ENCODE measurements around the gene MYLK4.

DNA sequence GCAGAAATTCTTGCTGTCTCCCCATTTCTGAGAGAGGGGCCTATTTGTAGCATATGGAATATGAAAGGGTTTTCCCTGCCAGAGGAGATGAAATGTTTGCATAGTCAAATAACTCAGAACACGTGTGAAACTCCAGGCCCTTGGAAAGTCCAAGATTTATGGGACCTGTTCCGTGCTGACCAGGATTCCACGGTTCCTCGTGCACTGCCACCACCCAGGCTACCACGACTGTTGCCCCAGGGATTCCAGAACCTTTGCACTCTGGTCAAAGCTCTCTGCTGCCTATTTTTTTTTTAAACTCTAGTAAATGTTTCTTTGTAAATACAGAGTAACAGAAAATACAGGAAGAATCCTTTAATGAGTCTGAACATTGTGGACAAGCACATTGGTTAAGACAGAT is 35.0 kb downstream of the MYLK4 start:
- TF ChIP-seq, protein P1, sequence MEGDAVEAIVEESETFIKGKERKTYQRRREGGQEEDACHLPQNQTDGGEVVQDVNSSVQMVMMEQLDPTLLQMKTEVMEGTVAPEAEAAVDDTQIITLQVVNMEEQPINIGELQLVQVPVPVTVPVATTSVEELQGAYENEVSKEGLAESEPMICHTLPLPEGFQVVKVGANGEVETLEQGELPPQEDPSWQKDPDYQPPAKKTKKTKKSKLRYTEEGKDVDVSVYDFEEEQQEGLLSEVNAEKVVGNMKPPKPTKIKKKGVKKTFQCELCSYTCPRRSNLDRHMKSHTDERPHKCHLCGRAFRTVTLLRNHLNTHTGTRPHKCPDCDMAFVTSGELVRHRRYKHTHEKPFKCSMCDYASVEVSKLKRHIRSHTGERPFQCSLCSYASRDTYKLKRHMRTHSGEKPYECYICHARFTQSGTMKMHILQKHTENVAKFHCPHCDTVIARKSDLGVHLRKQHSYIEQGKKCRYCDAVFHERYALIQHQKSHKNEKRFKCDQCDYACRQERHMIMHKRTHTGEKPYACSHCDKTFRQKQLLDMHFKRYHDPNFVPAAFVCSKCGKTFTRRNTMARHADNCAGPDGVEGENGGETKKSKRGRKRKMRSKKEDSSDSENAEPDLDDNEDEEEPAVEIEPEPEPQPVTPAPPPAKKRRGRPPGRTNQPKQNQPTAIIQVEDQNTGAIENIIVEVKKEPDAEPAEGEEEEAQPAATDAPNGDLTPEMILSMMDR (IDR thresholded peaks at IDR 0.05): no peak
- TF ChIP-seq POLR2AphosphoS5 (IDR thresholded peaks at IDR 0.05): no peak
- no peak for TF ChIP-seq POLR2A (IDR thresholded peaks at IDR 0.05)
- no peak for TF ChIP-seq EP300 (IDR thresholded peaks at IDR 0.05)
